ENCODE data around the gene PRCD. TPM values are rescaled to one million over a fixed set of nuclear protein-coding genes. Genes with fewer than 3 reads are reported as not detected.

The PRCD gene
- total RNA-seq, 1 donor from 2014 or later = 0.54 TPM

DNA sequence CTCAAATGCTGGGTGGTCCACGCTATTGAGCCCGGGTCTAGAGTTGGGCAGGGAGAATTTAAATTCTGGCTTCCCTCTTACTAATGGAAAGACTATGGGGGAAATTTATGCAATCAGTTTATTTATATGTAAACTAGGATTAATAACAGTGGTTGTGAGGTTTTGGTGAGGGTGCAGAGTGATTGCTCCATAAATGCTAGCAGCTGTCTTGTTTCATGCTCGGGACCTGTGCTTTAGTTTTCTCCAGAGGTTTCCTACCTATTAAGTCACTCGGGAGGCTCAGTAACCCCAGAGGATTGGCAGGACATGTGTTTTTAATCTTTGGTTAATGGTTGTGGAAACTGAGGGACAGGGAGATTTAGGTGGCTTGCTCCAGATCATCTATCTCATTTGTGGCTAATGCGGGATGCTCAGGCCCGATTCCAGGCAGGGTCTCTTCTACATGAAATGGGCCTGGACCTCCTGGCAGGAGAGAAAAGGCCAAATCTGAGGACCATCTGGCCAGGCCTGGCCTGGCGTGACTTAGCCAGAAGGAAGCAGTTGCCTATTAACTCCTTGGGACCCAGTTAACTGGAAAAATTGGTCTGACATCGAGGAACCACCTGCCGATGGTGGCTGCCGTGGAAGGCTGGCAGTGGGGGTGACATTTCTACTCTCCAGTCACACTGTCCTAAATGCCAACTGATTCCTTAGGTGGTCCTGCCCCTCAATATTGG lies 2.1 kb downstream of the PRCD start:
- TF ChIP-seq, protein P1, sequence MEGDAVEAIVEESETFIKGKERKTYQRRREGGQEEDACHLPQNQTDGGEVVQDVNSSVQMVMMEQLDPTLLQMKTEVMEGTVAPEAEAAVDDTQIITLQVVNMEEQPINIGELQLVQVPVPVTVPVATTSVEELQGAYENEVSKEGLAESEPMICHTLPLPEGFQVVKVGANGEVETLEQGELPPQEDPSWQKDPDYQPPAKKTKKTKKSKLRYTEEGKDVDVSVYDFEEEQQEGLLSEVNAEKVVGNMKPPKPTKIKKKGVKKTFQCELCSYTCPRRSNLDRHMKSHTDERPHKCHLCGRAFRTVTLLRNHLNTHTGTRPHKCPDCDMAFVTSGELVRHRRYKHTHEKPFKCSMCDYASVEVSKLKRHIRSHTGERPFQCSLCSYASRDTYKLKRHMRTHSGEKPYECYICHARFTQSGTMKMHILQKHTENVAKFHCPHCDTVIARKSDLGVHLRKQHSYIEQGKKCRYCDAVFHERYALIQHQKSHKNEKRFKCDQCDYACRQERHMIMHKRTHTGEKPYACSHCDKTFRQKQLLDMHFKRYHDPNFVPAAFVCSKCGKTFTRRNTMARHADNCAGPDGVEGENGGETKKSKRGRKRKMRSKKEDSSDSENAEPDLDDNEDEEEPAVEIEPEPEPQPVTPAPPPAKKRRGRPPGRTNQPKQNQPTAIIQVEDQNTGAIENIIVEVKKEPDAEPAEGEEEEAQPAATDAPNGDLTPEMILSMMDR (IDR thresholded peaks at IDR 0.05; ENCODE audit: unreplicated experiment) = no peak
- DNase-seq (ENCODE audit: low spot score) = no peak
- Mint-ChIP-seq H3K27me3 (ENCODE audit: unreplicated experiment) (peaks cover 12% of the 10 kb centered on the region), H3K4me3 (ENCODE audit: unreplicated experiment) (no peak overlapping the region), H3K36me3 (ENCODE audit: low read depth, unreplicated experiment) (no peaks in the 10 kb centered on the region), H3K27ac (ENCODE audit: unreplicated experiment) (no peak overlapping the region), H3K4me1 (ENCODE audit: unreplicated experiment) (peaks cover 12% of the 10 kb centered on the region), H3K9me3 (ENCODE audit: unreplicated experiment) (no peaks in the 10 kb centered on the region)

DNA sequence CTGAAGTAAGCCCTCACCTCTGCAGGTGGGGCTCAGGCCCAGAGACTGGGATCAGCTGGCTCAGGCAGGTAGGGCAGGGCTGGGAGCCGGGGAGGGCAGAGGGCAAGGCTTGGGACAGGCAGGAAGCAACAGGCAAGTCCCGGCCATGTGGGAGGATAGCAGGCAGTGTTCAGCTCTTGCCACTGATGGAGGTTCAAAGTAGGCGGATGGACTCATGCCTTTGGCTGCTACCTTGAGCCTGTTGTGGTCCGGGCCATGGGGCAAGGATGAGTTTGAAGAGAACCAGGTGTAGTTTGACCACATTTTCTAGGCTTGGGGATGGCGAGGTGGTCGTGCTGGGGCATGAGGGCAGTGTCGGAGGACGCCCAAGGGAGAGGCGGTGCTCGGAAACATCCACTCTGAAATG lies 2.7 kb downstream of the PRCD start:
- DNase-seq (ENCODE audit: low spot score) = no peak
- peaks cover 12% of the 10 kb centered on the region for H3K4me1 Mint-ChIP-seq (ENCODE audit: unreplicated experiment)
- peaks cover 12% of the 10 kb centered on the region for H3K27me3 Mint-ChIP-seq (ENCODE audit: unreplicated experiment)
- TF ChIP-seq, protein P1 (IDR thresholded peaks at IDR 0.05; ENCODE audit: unreplicated experiment) = no peak
- no peaks in the 10 kb centered on the region for H3K9me3 Mint-ChIP-seq (ENCODE audit: unreplicated experiment)
- H3K27ac Mint-ChIP-seq (ENCODE audit: unreplicated experiment) = no peak overlapping the region
- no peak overlapping the region for H3K4me3 Mint-ChIP-seq (ENCODE audit: unreplicated experiment)
- H3K36me3 Mint-ChIP-seq (ENCODE audit: low read depth, unreplicated experiment) = no peaks in the 10 kb centered on the region

DNA sequence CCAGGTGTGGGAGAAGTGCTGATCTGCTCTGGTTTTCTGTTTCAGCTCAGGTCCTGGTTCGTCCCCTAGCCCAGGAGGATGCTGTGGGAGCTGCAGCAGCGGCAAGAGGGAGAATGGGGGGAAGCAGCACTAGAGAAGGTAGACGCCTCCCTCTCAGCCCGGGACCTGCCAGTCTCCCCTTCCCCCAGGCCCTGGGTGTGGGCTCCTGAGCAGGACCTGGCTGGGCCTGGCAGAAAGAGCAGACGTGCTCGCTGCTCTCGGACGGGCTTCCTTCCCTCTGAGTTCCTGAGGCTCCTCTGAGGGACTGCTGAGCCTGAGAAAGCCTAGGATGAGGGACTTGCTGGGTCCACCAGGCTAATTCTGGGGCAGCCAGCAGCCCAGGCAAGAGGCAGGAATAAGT lies 3.1 kb downstream of the PRCD start:
- Mint-ChIP-seq H3K4me1 (ENCODE audit: unreplicated experiment) (peaks cover 12% of the 10 kb centered on the region), H3K36me3 (ENCODE audit: low read depth, unreplicated experiment) (no peaks in the 10 kb centered on the region), H3K27ac (ENCODE audit: unreplicated experiment) (no peak overlapping the region), H3K4me3 (ENCODE audit: unreplicated experiment) (no peak overlapping the region), H3K9me3 (ENCODE audit: unreplicated experiment) (no peaks in the 10 kb centered on the region), H3K27me3 (ENCODE audit: unreplicated experiment) (peaks cover 12% of the 10 kb centered on the region)
- TF ChIP-seq, protein P1 (IDR thresholded peaks at IDR 0.05; ENCODE audit: unreplicated experiment) = no peak
- DNase-seq (ENCODE audit: low spot score) = no peak

DNA sequence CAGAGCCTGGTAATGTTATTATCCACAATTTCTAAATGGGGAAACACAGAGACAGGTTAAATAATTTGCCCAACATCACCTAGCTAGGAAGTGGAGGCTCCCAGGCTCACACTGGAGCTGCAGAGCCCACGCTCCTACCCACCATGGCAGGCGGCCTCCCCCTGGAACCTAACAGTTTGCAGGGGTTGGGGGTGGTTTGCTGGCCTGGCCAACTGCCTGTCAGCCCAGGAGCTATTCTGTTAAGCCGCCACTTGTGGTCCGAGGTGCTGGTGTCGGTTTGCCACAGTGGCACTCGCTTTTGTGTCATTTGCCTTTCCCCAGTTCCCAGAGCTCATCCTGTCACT lies 3.6 kb downstream of the PRCD start:
- H3K9me3 Mint-ChIP-seq (ENCODE audit: unreplicated experiment) = no peaks in the 10 kb centered on the region
- H3K4me1 Mint-ChIP-seq (ENCODE audit: unreplicated experiment) = peaks cover 12% of the 10 kb centered on the region
- H3K4me3 Mint-ChIP-seq (ENCODE audit: unreplicated experiment) = no peak overlapping the region
- no peaks in the 10 kb centered on the region for H3K36me3 Mint-ChIP-seq (ENCODE audit: low read depth, unreplicated experiment)
- DNase-seq (ENCODE audit: low spot score) = no peak
- peaks cover 12% of the 10 kb centered on the region for H3K27me3 Mint-ChIP-seq (ENCODE audit: unreplicated experiment)
- H3K27ac Mint-ChIP-seq (ENCODE audit: unreplicated experiment) = no peak overlapping the region
- TF ChIP-seq, protein P1 (IDR thresholded peaks at IDR 0.05; ENCODE audit: unreplicated experiment) = no peak

DNA sequence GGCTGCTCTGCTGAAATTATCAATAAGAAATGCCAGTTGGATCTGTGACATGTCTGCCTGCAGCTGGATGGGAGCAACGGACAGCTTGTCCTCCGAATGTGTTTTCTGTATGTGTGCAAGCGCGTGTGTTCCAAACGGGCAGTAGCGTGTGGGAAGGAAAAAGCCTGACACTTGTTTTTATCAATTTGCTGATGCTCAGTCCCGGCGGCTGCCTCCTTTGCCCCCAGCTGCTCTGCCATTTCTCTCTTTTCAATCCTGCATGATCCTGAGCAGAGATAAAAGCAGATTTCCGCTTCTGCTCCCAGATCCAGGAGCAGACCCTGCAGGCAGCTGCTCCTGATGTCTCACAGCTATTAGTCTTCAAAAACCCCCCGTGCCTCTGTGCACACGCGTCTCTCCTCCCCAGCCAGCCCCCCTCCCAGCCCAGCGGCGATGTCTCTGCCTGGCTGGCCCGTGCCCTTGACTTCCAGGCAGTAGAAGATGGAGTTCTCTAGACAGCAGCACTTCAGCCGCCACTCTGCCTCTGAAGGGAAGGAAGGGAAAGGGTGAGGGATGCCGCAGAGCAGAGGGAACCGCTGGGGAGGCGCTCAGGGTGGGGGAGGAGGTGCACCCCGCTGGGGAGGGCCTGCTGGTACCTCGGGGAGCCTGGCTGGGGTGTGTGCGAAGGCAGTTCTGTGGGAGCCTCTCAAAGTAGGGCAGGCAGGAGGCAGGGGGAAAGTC lies 4.1 kb downstream of the PRCD start:
- Mint-ChIP-seq H3K9me3 (ENCODE audit: unreplicated experiment) (no peaks in the 10 kb centered on the region), H3K4me3 (ENCODE audit: unreplicated experiment) (no peak overlapping the region), H3K36me3 (ENCODE audit: low read depth, unreplicated experiment) (no peaks in the 10 kb centered on the region), H3K4me1 (ENCODE audit: unreplicated experiment) (peaks cover 7% of the 10 kb centered on the region), H3K27ac (ENCODE audit: unreplicated experiment) (no peak overlapping the region), H3K27me3 (ENCODE audit: unreplicated experiment) (peaks cover 12% of the 10 kb centered on the region)
- TF ChIP-seq, protein P1 (IDR thresholded peaks at IDR 0.05; ENCODE audit: unreplicated experiment) = no peak
- DNase-seq (ENCODE audit: low spot score) = no peak

All from endothelial cell (in vitro differentiated cells).